CD4-positive, alpha-beta T cell (primary cell): Measurements from ENCODE around the gene ZNF765. TPM values are rescaled to one million over a fixed set of nuclear protein-coding genes. Genes with fewer than 3 reads are reported as not detected.
A peak's percentile ranks its signal among the peaks of the same experiment; 100 is the strongest.
"Not testable (repeated sequence)": the region's sequence is repeated elsewhere in the genome, so short reads cannot be mapped to it uniquely, and the experiment has no call there.

Source experiments
- ATAC-seq: fragments of 200-7000 bp; cut with Tn5 transposase; one replicate; pipeline ENCODE4 v1.10.0; 2022; ENCODE audit warnings: mild to moderate bottlenecking; ENCODE audit not compliant: poor library complexity
- CTCF ChIA-PET: fragments of 350-600 bp; sonication (Branson Sonifier 250); formaldehyde crosslinking; loops from one replicate; lab custom pipeline; 2021; ENCODE audit warnings: antibody characterized with exemption, inconsistent platforms; lab: Charles Lee
- POLR2A ChIA-PET: fragments of 350-600 bp; sonication (Branson Sonifier 250); formaldehyde crosslinking; loops from one replicate; lab custom pipeline; 2021; ENCODE audit warnings: antibody characterized with exemption, inconsistent platforms; lab: Charles Lee
- DNase-seq, 14 experiments: peaks; one replicate each; pipeline ENCODE4 v3.0.0-alpha.2; 2013 to 2020; ENCODE audit warnings: mixed read lengths in 2 of 14
- H3K27ac ChIP-seq, 2 donors: one replicate each; pipeline versions ENCODE4 v1.5.1 to v1.7.0; 2013; ENCODE audit warnings: low read length in 2 of 2, low read depth in 1 of 2, mild to moderate bottlenecking in 1 of 2
- H3K27me3 ChIP-seq, 2 experiments: 1 replicate in 1 of 2; 2 replicates in 1 of 2; pipeline versions ENCODE4 v1.6.1 to v1.7.0; 2013; ENCODE audit warnings: low read length in 2 of 2, control low read depth in 1 of 2, mild to moderate bottlenecking in 1 of 2, moderate library complexity in 1 of 2; ENCODE audit not compliant: insufficient read depth in 2 of 2, control insufficient read depth in 1 of 2
- H3K36me3 ChIP-seq: one replicate; pipeline ENCODE4 v1.6.1; 2013; ENCODE audit warnings: low read length, control low read depth; ENCODE audit not compliant: insufficient read depth
- H3K4me1 ChIP-seq: one replicate; pipeline ENCODE4 v1.6.1; 2013; ENCODE audit warnings: low read length, control low read depth; ENCODE audit not compliant: insufficient read depth
- H3K4me3 ChIP-seq: one replicate; pipeline ENCODE4 v1.5.1; 2013; ENCODE audit warnings: mild to moderate bottlenecking, low read length, moderate library complexity
- H3K9me3 ChIP-seq, 2 experiments: 1 replicate in 1 of 2; 2 replicates in 1 of 2; pipeline versions ENCODE4 v1.6.1 to v1.7.0; 2013; ENCODE audit warnings: low read length in 2 of 2, mild to moderate bottlenecking in 2 of 2, control low read depth in 1 of 2, moderate library complexity in 1 of 2; ENCODE audit not compliant: control insufficient read depth in 1 of 2, insufficient read depth in 1 of 2
- H3K27ac Mint-ChIP-seq: one replicate; pipeline ENCODE4 v1.8.0; 2020; ENCODE audit warnings: mixed read lengths
- H3K27me3 Mint-ChIP-seq: one replicate; pipeline ENCODE4 v1.8.0; 2021; ENCODE audit warnings: mixed read lengths
- H3K36me3 Mint-ChIP-seq: one replicate; pipeline ENCODE4 v1.8.0; 2021; ENCODE audit warnings: low read depth, mixed read lengths
- H3K4me1 Mint-ChIP-seq: one replicate; pipeline ENCODE4 v1.8.0; 2021; ENCODE audit warnings: low read depth, mixed read lengths
- H3K4me3 Mint-ChIP-seq: one replicate; pipeline ENCODE4 v1.8.0; 2020; ENCODE audit warnings: mild to moderate bottlenecking, mixed read lengths
- H3K9me3 Mint-ChIP-seq: one replicate; pipeline ENCODE4 v1.8.0; 2020; ENCODE audit warnings: mixed read lengths
- intact Hi-C, 2 experiments: fragments of 100-400 bp; cut with DNase I in 1 of 2; cut with micrococcal nuclease in 1 of 2; formaldehyde crosslinking; loops; one replicate each; pipeline versions ENCODE4 v1.15.1 to v1.9.0; 2023 to 2025; cut with DNase I, micrococcal nuclease
- total RNA-seq, 174 experiments: library from RNA in 2 of 174; stranded (reverse) in 2 of 174; gene quantifications; one replicate each; pipeline ENCODE4 v1.2.3 and lab custom pipeline; 2021 to 2026
- TF ChIP-seq, protein P1 (sequence below): fragments of 200-600 bp; IDR thresholded peaks from one replicate; pipeline ENCODE4 v1.8.0; 2022; ENCODE audit warnings: antibody characterized with exemption, mild to moderate bottlenecking

ZNF765 gene
- total RNA-seq, 2 experiments from 2014 or later, result 6.7 to 9.0 TPM

DNA sequence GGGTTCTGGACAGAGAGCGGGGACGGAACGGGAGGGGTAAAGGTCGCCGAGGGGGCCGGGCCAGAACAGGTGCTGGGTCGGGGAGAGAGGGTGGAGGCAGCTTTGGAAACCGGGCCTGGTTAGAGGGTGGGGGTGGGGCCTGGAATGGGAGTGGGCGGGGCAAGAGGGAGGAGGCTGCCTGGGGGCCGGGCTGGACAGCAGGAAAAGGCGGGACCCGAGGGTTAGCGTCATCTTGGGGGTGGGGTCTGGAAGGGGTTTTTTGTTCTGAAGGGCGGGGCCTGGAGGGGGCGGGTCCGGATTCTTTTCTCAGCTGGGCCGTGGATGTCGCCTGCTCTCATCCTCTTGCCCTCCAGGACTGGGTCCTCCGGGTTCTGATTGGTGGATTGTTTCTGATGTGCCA lies 68.3 kb downstream of the ZNF765 start:
- ChIA-PET POLR2A (no interaction called here), CTCF (no interaction called here)
- H3K27me3 ChIP-seq, result peaks cover 0 to 5% of the 10 kb centered on the region in 2 experiments
- peaks cover 17% of the 10 kb centered on the region for H3K4me1 Mint-ChIP-seq
- H3K27ac Mint-ChIP-seq, result no peak overlapping the region
- H3K36me3 Mint-ChIP-seq, result peaks cover 47% of the 10 kb centered on the region
- H3K9me3 Mint-ChIP-seq, result peaks cover 24% of the 10 kb centered on the region
- no peak overlapping the region for H3K27ac ChIP-seq
- H3K36me3 ChIP-seq, result no peaks in the 10 kb centered on the region
- no peak overlapping the region for H3K4me3 ChIP-seq
- intact Hi-C loops, result no loop called here
- ATAC-seq (no peak), DNase-seq (peak in 2 of 14 experiments; percentile 7 to 30)
- peaks cover 19% of the 10 kb centered on the region for H3K27me3 Mint-ChIP-seq
- H3K9me3 ChIP-seq, result peaks cover 27 to 50% of the 10 kb centered on the region in 2 experiments
- H3K4me1 ChIP-seq, result peaks cover 12% of the 10 kb centered on the region
- H3K4me3 Mint-ChIP-seq, result no peak overlapping the region
- TF ChIP-seq, protein P1, sequence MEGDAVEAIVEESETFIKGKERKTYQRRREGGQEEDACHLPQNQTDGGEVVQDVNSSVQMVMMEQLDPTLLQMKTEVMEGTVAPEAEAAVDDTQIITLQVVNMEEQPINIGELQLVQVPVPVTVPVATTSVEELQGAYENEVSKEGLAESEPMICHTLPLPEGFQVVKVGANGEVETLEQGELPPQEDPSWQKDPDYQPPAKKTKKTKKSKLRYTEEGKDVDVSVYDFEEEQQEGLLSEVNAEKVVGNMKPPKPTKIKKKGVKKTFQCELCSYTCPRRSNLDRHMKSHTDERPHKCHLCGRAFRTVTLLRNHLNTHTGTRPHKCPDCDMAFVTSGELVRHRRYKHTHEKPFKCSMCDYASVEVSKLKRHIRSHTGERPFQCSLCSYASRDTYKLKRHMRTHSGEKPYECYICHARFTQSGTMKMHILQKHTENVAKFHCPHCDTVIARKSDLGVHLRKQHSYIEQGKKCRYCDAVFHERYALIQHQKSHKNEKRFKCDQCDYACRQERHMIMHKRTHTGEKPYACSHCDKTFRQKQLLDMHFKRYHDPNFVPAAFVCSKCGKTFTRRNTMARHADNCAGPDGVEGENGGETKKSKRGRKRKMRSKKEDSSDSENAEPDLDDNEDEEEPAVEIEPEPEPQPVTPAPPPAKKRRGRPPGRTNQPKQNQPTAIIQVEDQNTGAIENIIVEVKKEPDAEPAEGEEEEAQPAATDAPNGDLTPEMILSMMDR, result no peak

DNA sequence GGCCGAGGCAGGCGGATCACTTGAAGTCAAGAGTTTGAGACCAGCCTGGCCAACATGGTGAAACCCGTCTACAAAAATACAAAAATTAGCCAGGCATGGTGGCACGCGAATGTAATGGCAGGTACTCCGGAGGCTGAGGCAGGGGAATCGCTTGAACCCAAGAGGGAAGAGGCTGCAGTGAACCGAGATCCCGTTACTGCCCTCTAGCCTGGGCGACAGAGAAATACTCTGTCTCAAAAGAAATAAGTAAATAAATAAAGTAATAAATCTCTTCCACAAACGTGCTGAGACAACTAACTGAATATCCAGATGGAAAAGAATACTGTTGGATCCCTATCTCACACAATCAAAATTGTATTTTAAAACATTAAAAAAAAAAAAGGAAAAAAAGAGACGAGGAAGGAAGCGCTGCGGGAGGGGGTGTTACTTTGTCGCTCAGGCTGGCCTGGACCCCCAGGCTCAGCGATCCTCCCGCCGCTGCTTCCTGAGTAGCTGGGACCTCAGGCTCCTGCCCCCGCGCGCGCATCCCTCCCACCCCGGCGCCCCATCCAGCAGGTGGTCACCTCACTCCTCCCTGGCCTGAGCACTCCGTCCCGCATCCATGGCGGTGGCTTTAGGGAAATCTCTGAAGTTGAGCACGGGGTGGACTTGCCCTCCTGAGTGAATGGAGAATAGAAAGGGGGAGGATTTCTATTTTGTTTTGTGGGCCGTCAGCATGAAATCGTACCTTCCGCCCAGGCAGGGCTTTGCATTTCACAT lies 72.0 kb downstream of the ZNF765 start:
- Histone ChIP-seq H3K4me1 (peaks cover 15% of the 10 kb centered on the region), H3K27me3 (peaks cover 0 to 5% of the 10 kb centered on the region in 2 experiments), H3K36me3 (no peaks in the 10 kb centered on the region), H3K9me3 (peaks cover 8 to 26% of the 10 kb centered on the region in 2 experiments), H3K27ac (no peak overlapping the region), H3K4me3 (peak overlapping the region; percentile 74)
- H3K4me1 Mint-ChIP-seq, result peaks cover 35% of the 10 kb centered on the region
- H3K27me3 Mint-ChIP-seq, result peaks cover 13% of the 10 kb centered on the region
- ATAC-seq, result peak; percentile 21
- H3K4me3 Mint-ChIP-seq, result peak overlapping the region; percentile 96
- TF ChIP-seq, protein P1, result no peak
- intact Hi-C loops, result loop anchor here (1.0 to 5.0 kb wide), 6 partner anchors 36 to 270 kb away; partner anchors contain the start of genes ZNF761 (in 2 of the 2), ZNF525 (in 1 of the 2) and ZNF845 (in 1 of the 2)
- POLR2A ChIA-PET, result interaction anchor here (0.6 kb wide), 1 partner anchor 54 kb away, joined by 3 read pairs; no protein-coding TSS in a partner anchor
- CTCF ChIA-PET, result no interaction called here
- peak in 2 of 14 experiments; percentile 1 to 17 for DNase-seq
- H3K36me3 Mint-ChIP-seq, result peaks cover 57% of the 10 kb centered on the region
- H3K9me3 Mint-ChIP-seq, result peaks cover 11% of the 10 kb centered on the region
- H3K27ac Mint-ChIP-seq, result peak overlapping the region; percentile 89

DNA sequence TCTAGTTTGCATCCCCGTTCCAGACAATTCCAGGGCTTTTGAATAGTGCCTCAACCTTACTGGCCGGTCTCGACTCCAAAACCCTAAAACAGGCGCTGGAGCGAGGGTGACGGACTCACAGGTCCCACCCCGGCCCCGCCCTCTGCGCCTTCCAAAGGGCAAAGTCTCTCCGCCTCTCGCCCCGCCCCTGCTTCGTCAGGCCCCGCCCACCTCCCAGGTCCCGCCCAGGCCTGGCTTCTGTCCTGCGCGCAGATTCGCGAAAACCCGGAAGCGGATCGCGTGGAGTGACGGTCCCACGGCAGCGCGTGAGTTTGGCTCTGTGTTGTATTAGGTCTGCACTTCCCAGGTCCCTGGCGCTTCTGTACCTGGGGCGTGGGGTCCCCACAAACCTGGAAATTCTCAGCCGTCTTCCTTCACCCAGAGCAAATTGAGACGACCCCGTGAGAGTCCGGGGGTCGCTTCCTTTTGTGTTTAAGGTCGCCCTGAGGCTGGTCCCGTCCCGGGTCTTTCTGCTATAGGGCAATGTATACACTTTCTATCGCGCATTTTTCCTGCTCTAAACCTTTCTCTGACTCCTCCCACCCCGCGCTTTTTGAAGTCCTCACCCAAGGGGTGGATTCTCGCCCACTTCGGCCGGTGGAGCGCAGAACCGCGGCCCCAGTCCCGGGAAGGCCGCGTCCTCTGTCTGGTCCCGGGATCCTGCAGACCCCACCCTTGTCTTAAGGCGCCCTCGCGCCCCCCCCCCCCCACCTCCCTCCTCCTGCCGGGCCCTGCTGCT lies 72.7 kb downstream of the ZNF765 start, which contains the start of gene ZNF813:
ZNF813 (plus strand) TSS at position 249 of the 778 bp plus-strand sequence. CDS start 16,090 bp downstream, outside the sequence.
- Mint-ChIP-seq H3K36me3 (peaks cover 63% of the 10 kb centered on the region), H3K4me3 (peak within 1 kb of the TSS; percentile 96), H3K9me3 (peaks cover 12% of the 10 kb centered on the region), H3K27ac (peak within 1 kb of the TSS; percentile 89), H3K27me3 (peaks cover 12% of the 10 kb centered on the region), H3K4me1 (peaks cover 35% of the 10 kb centered on the region)
- H3K9me3 ChIP-seq, result peaks cover 13 to 20% of the 10 kb centered on the region in 2 experiments
- CTCF ChIA-PET, result no interaction called here
- H3K27ac ChIP-seq, result peak within 1 kb of the TSS; percentile 21 to 60
- TF ChIP-seq, protein P1, result no peak
- no peaks in the 10 kb centered on the region for H3K36me3 ChIP-seq
- POLR2A ChIA-PET, result interaction anchor here (0.6 kb wide), 1 partner anchor 53 kb away, joined by 3 read pairs; no protein-coding TSS in a partner anchor
- peak within 1 kb of the TSS; percentile 74 for H3K4me3 ChIP-seq
- intact Hi-C loops, result loop anchor here (1.0 to 5.0 kb wide), 6 partner anchors 36 to 270 kb away; partner anchors contain the start of genes ZNF761 (in 2 of the 2), ZNF525 (in 1 of the 2) and ZNF845 (in 1 of the 2)
- peaks cover 0 to 5% of the 10 kb centered on the region in 2 experiments for H3K27me3 ChIP-seq
- peak; percentile 97 for ATAC-seq
- DNase-seq, result peak; percentile 93 to 99 (median 96)
- peaks cover 15% of the 10 kb centered on the region for H3K4me1 ChIP-seq

DNA sequence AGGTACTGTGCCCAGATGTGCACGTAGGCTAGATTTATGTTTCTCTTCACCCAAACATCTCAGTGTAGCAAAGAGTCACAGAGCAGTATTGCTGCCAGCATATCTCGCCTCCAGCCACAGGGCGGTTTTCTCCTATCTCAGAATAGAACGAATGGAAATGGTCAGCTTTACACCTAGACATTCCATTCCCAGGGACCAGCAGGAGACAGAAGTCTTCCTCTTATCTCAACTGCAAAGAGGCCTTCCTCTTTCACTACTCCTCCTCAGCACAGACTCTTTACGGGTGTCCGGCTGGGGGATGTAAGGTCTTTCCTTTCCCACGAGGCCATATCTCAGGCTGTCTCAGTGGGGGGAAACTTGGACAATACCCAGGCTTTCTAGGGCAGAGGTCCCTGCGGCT lies 73.7 kb downstream of the ZNF765 start:
- intact Hi-C loops, result loop anchor here in 1 of 2 experiments (5.0 kb wide), 3 partner anchors 49 to 271 kb away; partner anchors contain the start of gene ZNF845

More for the DNA sequence above, 73.7 kb downstream of the ZNF765 start:
- Histone ChIP-seq H3K9me3 (peaks cover 17% of the 10 kb centered on the region in 2 experiments), H3K4me1 (peaks cover 15% of the 10 kb centered on the region), H3K4me3 (peak overlapping the region; percentile 74)
- H3K27me3 ChIP-seq, POLR2A ChIA-PET, H3K36me3 ChIP-seq, CTCF ChIA-PET, DNase-seq, H3K27ac ChIP-seq, H3K9me3 Mint-ChIP-seq, ATAC-seq, H3K27me3 Mint-ChIP-seq: not testable (repeated sequence)
- Mint-ChIP-seq H3K36me3 (peaks cover 65% of the 10 kb centered on the region), H3K27ac (peak overlapping the region; percentile 89), H3K4me1 (peaks cover 35% of the 10 kb centered on the region), H3K4me3 (peak overlapping the region; percentile 96)
